H9 (cell line): ENCODE results near the gene SH3BP1. TPM values are rescaled to one million over a fixed set of nuclear protein-coding genes. Genes with fewer than 3 reads are reported as not detected.

Experiments used
- DNase-seq: peaks from one replicate; pipeline ENCODE4 v3.0.0-alpha.2; 2017
- H2AFZ ChIP-seq: one replicate; pipeline ENCODE4 v1.6.1; 2013; ENCODE audit warnings: mild to moderate bottlenecking, low read length, control low read depth, moderate library complexity
- H2AK5ac ChIP-seq: 2 replicates; pipeline ENCODE4 v1.6.1; 2013; ENCODE audit warnings: low read length, control low read depth, mixed read lengths; ENCODE audit not compliant: insufficient read length
- H2BK120ac ChIP-seq: one replicate; pipeline ENCODE4 v1.6.1; 2013; ENCODE audit warnings: low read depth, mild to moderate bottlenecking, low read length, control low read depth, inconsistent platforms; ENCODE audit not compliant: poor library complexity, severe bottlenecking
- H2BK12ac ChIP-seq: 2 replicates; pipeline ENCODE4 v1.6.1; 2013; ENCODE audit warnings: low read length, control low read depth, mixed read lengths, low read depth; ENCODE audit not compliant: insufficient read length
- H2BK15ac ChIP-seq: 2 replicates; pipeline ENCODE4 v1.6.1; 2013; ENCODE audit warnings: low read depth, low read length, control low read depth
- H2BK20ac ChIP-seq: one replicate; pipeline ENCODE4 v1.6.1; 2013; ENCODE audit warnings: low read depth, mild to moderate bottlenecking, low read length, control low read depth, inconsistent platforms; ENCODE audit not compliant: poor library complexity, severe bottlenecking
- H2BK5ac ChIP-seq: 2 replicates; pipeline ENCODE4 v1.6.1; 2013; ENCODE audit warnings: low read length, control low read depth, mixed read lengths; ENCODE audit not compliant: insufficient read length
- H3K14ac ChIP-seq: 2 replicates; pipeline ENCODE4 v1.6.1; 2013; ENCODE audit warnings: low read length, control low read depth; ENCODE audit not compliant: insufficient read depth
- H3K18ac ChIP-seq: 2 replicates; pipeline ENCODE4 v1.6.1; 2013; ENCODE audit warnings: low read depth, mild to moderate bottlenecking, mixed read lengths, low read length, control low read depth; ENCODE audit not compliant: insufficient read length
- H3K23ac ChIP-seq: 2 replicates; pipeline ENCODE4 v1.6.1; 2013; ENCODE audit warnings: low read length, control low read depth, mixed read lengths, low read depth; ENCODE audit not compliant: insufficient read length
- H3K23me2 ChIP-seq: 2 replicates; pipeline ENCODE4 v1.6.1; 2013; ENCODE audit warnings: low read depth, mild to moderate bottlenecking, mixed read lengths, low read length, control low read depth; ENCODE audit not compliant: insufficient read length, poor library complexity, severe bottlenecking
- H3K27ac ChIP-seq: 2 replicates; pipeline ENCODE4 v1.5.1; 2013; ENCODE audit warnings: low read length, control low read depth, mixed read lengths, low read depth; ENCODE audit not compliant: insufficient read length
- H3K27me3 ChIP-seq: 2 replicates; pipeline ENCODE4 v1.6.1; 2013; ENCODE audit warnings: low read length, control low read depth, inconsistent platforms; ENCODE audit not compliant: insufficient read depth
- H3K4ac ChIP-seq: 2 replicates; pipeline ENCODE4 v1.6.1; 2013; ENCODE audit warnings: low read depth, mild to moderate bottlenecking, control low read depth, inconsistent platforms, low read length, moderate library complexity
- H3K4me1 ChIP-seq: 2 replicates; pipeline ENCODE4 v1.6.1; 2013; ENCODE audit warnings: low read length, control low read depth, inconsistent platforms; ENCODE audit not compliant: insufficient read depth
- H3K4me2 ChIP-seq: 2 replicates; pipeline ENCODE4 v1.6.1; 2013; ENCODE audit warnings: low read length, control low read depth, mixed read lengths; ENCODE audit not compliant: insufficient read length, insufficient read depth
- H3K56ac ChIP-seq: 2 replicates; pipeline ENCODE4 v1.6.1; 2013; ENCODE audit warnings: low read depth, mild to moderate bottlenecking, mixed read lengths, low read length, control low read depth; ENCODE audit not compliant: insufficient read length
- H3K79me1 ChIP-seq: 2 replicates; pipeline ENCODE4 v1.6.1; 2013; ENCODE audit warnings: low read depth, mild to moderate bottlenecking, moderate library complexity, low read length, control low read depth, inconsistent platforms; ENCODE audit not compliant: insufficient read depth, poor library complexity, severe bottlenecking
- H3K79me2 ChIP-seq: 2 replicates; pipeline ENCODE4 v1.6.1; 2013; ENCODE audit warnings: low read length, control low read depth, inconsistent platforms; ENCODE audit not compliant: insufficient read depth
- H3K9ac ChIP-seq: 2 replicates; pipeline ENCODE4 v1.6.1; 2013; ENCODE audit warnings: low read length, control low read depth, mixed read lengths; ENCODE audit not compliant: insufficient read length; ENCODE audit errors: extremely low read depth
- H3K9me3 ChIP-seq: one replicate; pipeline ENCODE4 v1.6.1; 2013; ENCODE audit warnings: low read depth, low read length, inconsistent platforms; ENCODE audit not compliant: control insufficient read depth
- H3T11ph ChIP-seq: one replicate; pipeline ENCODE4 v1.6.1; 2013; ENCODE audit warnings: mild to moderate bottlenecking, low read length, control low read depth, inconsistent platforms
- H4K20me1 ChIP-seq: one replicate; pipeline ENCODE4 v1.6.1; 2013; ENCODE audit not compliant: control insufficient read depth, insufficient read length, insufficient read depth
- H4K5ac ChIP-seq: 2 replicates; pipeline ENCODE4 v1.6.1; 2013; ENCODE audit warnings: low read depth, mild to moderate bottlenecking, mixed read lengths, low read length, control low read depth; ENCODE audit not compliant: insufficient read length
- H4K8ac ChIP-seq: replicated peaks from 2 replicates; pipeline ENCODE4 v1.6.1; 2013; ENCODE audit warnings: low read length, control low read depth, mixed read lengths, low read depth; ENCODE audit not compliant: insufficient read length
- H4K91ac ChIP-seq: 2 replicates; pipeline ENCODE4 v1.6.1; 2013; ENCODE audit warnings: low read depth, mild to moderate bottlenecking, moderate library complexity, mixed read lengths, low read length, control low read depth; ENCODE audit not compliant: insufficient read length
- H3K27ac Mint-ChIP-seq, 3 experiments: 2 replicates in 2 of 3; 3 replicates in 1 of 3; pipeline ENCODE4 v1.8.0; 2020 to 2021; ENCODE audit warnings: mixed read lengths in 3 of 3, mild to moderate bottlenecking in 1 of 3, moderate library complexity in 1 of 3
- H3K27me3 Mint-ChIP-seq: 2 replicates; pipeline ENCODE4 v1.8.0; 2021; ENCODE audit warnings: low read depth, mild to moderate bottlenecking, moderate library complexity, mixed read lengths
- H3K36me3 Mint-ChIP-seq, 3 experiments: 2 replicates in 2 of 3; 3 replicates in 1 of 3; pipeline ENCODE4 v1.8.0; 2020 to 2021; ENCODE audit warnings: low read depth in 3 of 3, mixed read lengths in 3 of 3; ENCODE audit not compliant: insufficient read depth in 1 of 3
- H3K4me1 Mint-ChIP-seq, 2 experiments: 2 replicates each; pipeline ENCODE4 v1.8.0; 2020; ENCODE audit warnings: mixed read lengths in 2 of 2
- H3K4me3 Mint-ChIP-seq, 2 experiments: 2 replicates in 1 of 2; 3 replicates in 1 of 2; pipeline ENCODE4 v1.8.0; 2020 to 2021; ENCODE audit warnings: mild to moderate bottlenecking in 2 of 2, mixed read lengths in 2 of 2, moderate library complexity in 1 of 2
- H3K9me3 Mint-ChIP-seq, 2 experiments: 2 replicates in 1 of 2; 3 replicates in 1 of 2; pipeline ENCODE4 v1.8.0; 2020; ENCODE audit warnings: mild to moderate bottlenecking in 2 of 2, mixed read lengths in 2 of 2, moderate library complexity in 1 of 2
- WGBS: extraction: QIAGEN DNeasy Blood & Tissue Kit; methylation state at CpG from one replicate; pipeline ENCODE4 v1.1.7; 2013; ENCODE audit warnings: missing lambda C conversion rate, low lambda C conversion rate, mixed read lengths; ENCODE audit not compliant: insufficient read length; ENCODE audit errors: extremely low coverage; 5-methylcytosine and 5-hydroxymethylcytosine counted together
- total RNA-seq: library from RNA; stranded (reverse); gene quantifications from 2 replicates; pipeline ENCODE4 v1.2.1, GENCODE V29; 2021
- TF ChIP-seq, protein P1 (sequence below): fragments of 200-600 bp; sonication (generic); conservative IDR thresholded peaks from 3 replicates; pipeline ENCODE4 v1.8.0; 2021; ENCODE audit warnings: antibody characterized with exemption, mild to moderate bottlenecking

The SH3BP1 gene
- total RNA-seq, 1 experiment from 2014 or later: 33.6 TPM

GRCh38 chr22:37599153-37599552, 40.3 kb upstream of the SH3BP1 start:
- no peak overlapping the region for H2BK12ac ChIP-seq
- WGBS: no CpG with 5 or more reads among the region's 4 CpGs
- no peak overlapping the region for H3K4me3 Mint-ChIP-seq
- no peak overlapping the region for H3T11ph ChIP-seq
- no peak overlapping the region for H4K91ac ChIP-seq
- H3K36me3 Mint-ChIP-seq: no peaks in the 10 kb centered on the region
- H3K4me2 ChIP-seq: no peak overlapping the region
- H3K23me2 ChIP-seq: no peaks in the 10 kb centered on the region
- H3K79me2 ChIP-seq: no peaks in the 10 kb centered on the region
- H4K5ac ChIP-seq: no peak overlapping the region
- no peak overlapping the region for H3K4ac ChIP-seq
- no peaks in the 10 kb centered on the region for H3K27me3 ChIP-seq
- TF ChIP-seq, protein P1, sequence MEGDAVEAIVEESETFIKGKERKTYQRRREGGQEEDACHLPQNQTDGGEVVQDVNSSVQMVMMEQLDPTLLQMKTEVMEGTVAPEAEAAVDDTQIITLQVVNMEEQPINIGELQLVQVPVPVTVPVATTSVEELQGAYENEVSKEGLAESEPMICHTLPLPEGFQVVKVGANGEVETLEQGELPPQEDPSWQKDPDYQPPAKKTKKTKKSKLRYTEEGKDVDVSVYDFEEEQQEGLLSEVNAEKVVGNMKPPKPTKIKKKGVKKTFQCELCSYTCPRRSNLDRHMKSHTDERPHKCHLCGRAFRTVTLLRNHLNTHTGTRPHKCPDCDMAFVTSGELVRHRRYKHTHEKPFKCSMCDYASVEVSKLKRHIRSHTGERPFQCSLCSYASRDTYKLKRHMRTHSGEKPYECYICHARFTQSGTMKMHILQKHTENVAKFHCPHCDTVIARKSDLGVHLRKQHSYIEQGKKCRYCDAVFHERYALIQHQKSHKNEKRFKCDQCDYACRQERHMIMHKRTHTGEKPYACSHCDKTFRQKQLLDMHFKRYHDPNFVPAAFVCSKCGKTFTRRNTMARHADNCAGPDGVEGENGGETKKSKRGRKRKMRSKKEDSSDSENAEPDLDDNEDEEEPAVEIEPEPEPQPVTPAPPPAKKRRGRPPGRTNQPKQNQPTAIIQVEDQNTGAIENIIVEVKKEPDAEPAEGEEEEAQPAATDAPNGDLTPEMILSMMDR: no peak
- no peaks in the 10 kb centered on the region for H3K79me1 ChIP-seq
- H3K27me3 Mint-ChIP-seq: peaks cover 2% of the 10 kb centered on the region; the same call in 1 of the 2 replicates
- peaks cover 3% of the 10 kb centered on the region; the same call in 1 of the 2 replicates for H3K4me1 ChIP-seq
- H2BK20ac ChIP-seq: no peak overlapping the region
- no peak overlapping the region for H2BK120ac ChIP-seq
- H2AFZ ChIP-seq: no peak overlapping the region
- no peaks in the 10 kb centered on the region for H4K20me1 ChIP-seq
- no peaks in the 10 kb centered on the region for H3K9me3 Mint-ChIP-seq
- peaks cover 10 to 18% of the 10 kb centered on the region in 2 experiments for H3K4me1 Mint-ChIP-seq
- H3K27ac ChIP-seq: no peak overlapping the region
- H3K56ac ChIP-seq: no peak overlapping the region
- no peak for DNase-seq
- H3K23ac ChIP-seq: no peak overlapping the region
- H4K8ac ChIP-seq: no peak overlapping the region
- H2AK5ac ChIP-seq: no peak overlapping the region
- H3K9ac ChIP-seq: no peak overlapping the region
- no peak overlapping the region for H2BK5ac ChIP-seq
- H3K9me3 ChIP-seq: no peaks in the 10 kb centered on the region
- H3K27ac Mint-ChIP-seq: no peak overlapping the region
- H3K14ac ChIP-seq: no peak overlapping the region
- no peak overlapping the region for H2BK15ac ChIP-seq
- H3K18ac ChIP-seq: no peak overlapping the region
